ENCODE results near the gene MX1.
"Not testable (repeated sequence)": the region's sequence is repeated elsewhere in the genome, so short reads cannot be mapped to it uniquely, and the experiment has no call there.

Gene MX1

GRCh38 chr21:41407541-41408460 lies 18.2 kb upstream of the MX1 start:
- DNase-seq (ENCODE audit: low spot score): no peak

- DNase-seq (ENCODE audit: low spot score): no peak
Measured at GRCh38 chr21:41410361-41410760, 15.7 kb upstream of the MX1 start.

GRCh38 chr21:41410767-41411448 lies 15.1 kb upstream of the MX1 start:
- no peak for DNase-seq (ENCODE audit: low spot score)

- DNase-seq (ENCODE audit: low spot score): no peak
Measured at GRCh38 chr21:41411449-41412089, 14.5 kb upstream of the MX1 start.

DNA sequence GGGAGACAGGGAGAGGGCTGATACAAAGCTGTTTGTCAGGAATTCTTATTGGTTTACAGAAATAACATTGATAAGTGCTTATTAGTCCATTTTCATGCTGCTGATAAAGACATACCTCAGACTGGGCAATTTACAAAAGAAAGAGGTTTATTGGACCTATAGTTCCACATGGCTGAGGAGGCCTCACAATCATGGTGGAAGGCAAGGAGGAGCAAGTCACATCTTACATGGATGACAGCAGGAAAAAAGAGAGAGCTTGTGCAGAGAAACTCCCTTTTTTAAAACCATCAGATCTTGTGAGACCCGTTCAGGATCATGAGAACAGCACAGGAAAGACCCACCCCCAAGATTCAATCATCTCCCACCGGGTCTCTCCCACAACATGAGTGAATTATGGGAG lies 8.5 kb upstream of the MX1 start:
- not testable (repeated sequence) for DNase-seq (ENCODE audit: low spot score)

- DNase-seq (ENCODE audit: low spot score): no peak
Measured at GRCh38 chr21:41418393-41418792, 7.6 kb upstream of the MX1 start.

GRCh38 chr21:41418956-41419680 lies 6.9 kb upstream of the MX1 start:
- no peak for DNase-seq (ENCODE audit: low spot score)

DNA sequence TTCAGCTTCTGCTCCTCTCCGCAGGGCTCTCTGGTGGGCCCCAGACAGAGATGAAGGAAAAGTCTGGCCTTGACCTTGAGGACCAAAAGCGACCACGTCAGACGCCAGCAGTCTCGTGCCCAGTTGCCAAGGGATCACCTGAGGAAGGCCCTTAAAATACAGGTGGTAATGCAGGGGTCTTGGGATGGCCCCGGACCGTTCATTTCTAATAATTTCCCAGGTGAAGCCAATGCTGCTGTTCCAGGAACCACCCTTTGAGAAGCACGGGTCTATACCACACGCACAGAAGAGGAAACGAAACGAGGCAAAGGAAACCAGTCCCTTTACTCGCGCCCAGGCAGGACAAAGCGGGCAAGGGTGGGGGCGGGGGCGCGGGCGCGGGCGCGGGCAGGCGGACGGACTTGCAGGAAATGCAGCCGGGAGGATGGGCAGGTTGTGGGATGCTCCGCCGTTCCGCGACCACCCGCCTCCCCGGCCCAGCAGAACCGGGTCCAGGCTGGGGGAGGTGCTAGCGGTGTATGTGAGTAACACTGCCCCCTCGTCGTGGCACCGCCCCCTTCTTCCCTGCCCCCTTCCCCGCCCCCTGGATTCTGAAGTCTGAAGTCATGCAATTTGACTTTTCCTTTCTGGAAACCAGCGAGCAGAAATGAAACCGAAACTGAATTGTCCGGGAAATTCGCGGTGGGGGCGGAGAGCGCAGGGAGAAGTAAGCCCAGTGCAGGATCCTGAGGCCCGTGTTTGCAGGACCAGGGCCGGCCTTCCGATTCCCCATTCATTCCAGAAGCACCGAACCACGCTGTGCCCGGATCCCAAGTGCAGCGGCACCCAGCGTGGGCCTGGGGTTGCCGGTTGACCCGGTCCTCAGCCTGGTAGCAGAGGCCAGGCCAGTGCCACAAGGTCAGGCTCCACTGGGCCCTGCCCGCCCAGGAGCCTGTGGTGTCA lies 5.8 kb upstream of the MX1 start:
- peak; percentile 65 for DNase-seq (ENCODE audit: low spot score)

DNA sequence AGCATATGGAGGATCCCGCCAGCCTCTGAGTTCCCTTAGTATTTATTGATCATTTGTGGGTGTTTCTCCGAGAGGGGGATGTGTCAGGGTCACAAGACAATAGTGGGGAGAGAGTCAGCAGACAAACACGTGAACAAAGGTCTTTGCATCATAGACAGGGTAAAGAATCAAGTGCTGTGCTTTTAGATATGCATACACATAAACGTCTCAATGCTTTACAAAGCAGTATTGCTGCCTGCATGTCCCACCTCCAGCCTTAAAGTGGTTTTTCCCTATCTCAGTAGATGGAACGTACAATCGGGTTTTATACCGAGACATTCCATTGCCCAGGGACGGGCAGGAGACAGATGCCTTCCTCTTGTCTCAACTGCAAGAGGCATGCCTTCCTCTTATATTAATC lies 5.0 kb upstream of the MX1 start:
- not testable (repeated sequence) for DNase-seq (ENCODE audit: low spot score)

GRCh38 chr21:41422546-41423304 lies 3.3 kb upstream of the MX1 start:
- no peak for DNase-seq (ENCODE audit: low spot score)

DNA sequence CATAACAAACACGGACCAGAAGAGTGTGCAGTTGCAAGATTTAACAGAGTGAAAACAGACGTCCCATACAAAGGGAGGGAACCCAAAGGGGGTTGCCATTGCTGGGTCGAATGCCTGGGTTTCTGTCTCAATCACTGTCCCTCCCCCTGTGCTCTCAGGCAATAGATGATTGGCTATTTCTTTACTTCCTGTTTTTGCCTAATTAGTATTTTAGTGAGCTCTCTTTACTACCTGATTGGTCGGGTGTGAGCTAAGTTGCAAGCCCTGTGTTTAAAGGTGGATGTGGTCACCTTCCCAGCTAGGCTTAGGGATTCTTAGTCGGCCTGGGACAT lies 2.8 kb upstream of the MX1 start:
- not testable (repeated sequence) for DNase-seq (ENCODE audit: low spot score)

DNA sequence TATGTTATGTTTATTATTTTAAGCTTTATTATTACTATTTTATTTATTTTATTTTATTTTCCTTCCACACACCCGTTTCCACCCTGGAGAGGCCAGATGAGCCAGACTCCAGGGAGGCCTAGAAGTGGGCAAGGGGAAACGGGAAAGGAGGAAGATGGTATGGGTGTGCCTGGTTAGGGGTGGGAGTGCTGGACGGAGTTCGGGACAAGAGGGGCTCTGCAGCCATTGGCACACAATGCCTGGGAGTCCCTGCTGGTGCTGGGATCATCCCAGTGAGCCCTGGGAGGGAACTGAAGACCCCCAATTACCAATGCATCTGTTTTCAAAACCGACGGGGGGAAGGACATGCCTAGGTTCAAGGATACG lies 468 bp upstream of the MX1 start:
- no peak for DNase-seq (ENCODE audit: low spot score)

GRCh38 chr21:41426676-41427404 lies 801 bp downstream of the MX1 start:
- no peak for DNase-seq (ENCODE audit: low spot score)

GRCh38 chr21:41427556-41427955 lies 1.5 kb downstream of the MX1 start:
- DNase-seq (ENCODE audit: low spot score): no peak

GRCh38 chr21:41428311-41428710 lies 2.3 kb downstream of the MX1 start:
- no peak for DNase-seq (ENCODE audit: low spot score)

GRCh38 chr21:41428847-41429246 lies 2.8 kb downstream of the MX1 start:
- no peak for DNase-seq (ENCODE audit: low spot score)

DNA sequence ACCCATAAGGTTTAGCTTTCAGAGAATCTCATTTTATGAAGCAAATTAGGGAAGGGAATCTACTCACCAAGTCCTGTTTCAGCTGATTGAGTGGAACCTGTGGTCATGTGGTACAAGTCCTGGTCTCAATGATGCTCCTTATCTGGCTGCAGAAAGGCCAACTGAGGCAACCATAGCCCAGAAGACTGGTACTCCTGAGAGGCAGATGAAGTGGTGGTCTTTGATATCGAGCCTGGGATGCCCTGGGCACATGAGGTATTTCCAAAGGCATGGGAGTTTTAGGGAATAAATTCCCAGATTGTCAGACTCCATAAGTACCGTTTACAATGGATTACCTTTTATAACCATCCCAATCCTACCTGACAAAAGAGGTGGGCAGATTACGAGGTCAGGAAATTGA lies 3.3 kb downstream of the MX1 start:
- no peak for DNase-seq (ENCODE audit: low spot score)

DNA sequence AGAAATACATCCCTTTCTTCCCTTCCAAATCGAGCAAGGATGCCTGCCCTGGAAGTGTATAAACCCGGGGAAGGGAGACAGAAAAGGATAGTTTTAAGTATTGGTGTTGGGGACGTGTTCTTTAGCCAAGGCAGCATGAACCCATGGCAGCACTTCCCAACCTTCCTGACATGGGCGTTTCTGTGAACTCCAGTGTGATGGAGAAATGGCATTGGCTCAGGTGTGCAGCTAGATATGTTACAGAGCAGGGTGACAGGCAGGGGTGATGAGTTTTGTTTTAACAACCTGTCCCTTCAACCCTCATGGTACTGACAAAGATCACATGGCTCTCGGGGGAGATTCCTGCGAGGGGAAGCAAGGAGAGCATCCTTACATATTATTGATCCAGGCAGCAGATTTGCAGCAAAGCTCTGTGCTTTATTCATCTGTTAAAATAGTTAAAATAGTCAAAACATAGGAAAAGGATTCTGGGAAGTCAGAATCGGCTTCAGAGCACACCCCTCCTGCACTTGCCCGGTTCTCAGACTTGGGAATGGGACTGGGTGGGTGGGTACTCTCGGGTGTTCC lies 4.0 kb downstream of the MX1 start:
- no peak for DNase-seq (ENCODE audit: low spot score)

- DNase-seq (ENCODE audit: low spot score): no peak
Measured at GRCh38 chr21:41431788-41432548, 5.9 kb downstream of the MX1 start.

All from Ammon's horn (tissue), 1 donor.